AG10803 (cell line): Measurements from ENCODE around the gene TXNRD3.

Experiments
- DNase-seq: peaks from one replicate; pipeline ENCODE4 v3.0.0; 2010; ENCODE audit warnings: low read depth
- H3K4me3 ChIP-seq: 2 replicates; pipeline ENCODE4 v1.5.1; 2011; ENCODE audit warnings: mild to moderate bottlenecking, low read length, control low read depth
- CTCF ChIP-seq: conservative IDR thresholded peaks from 2 replicates; pipeline ENCODE4 v1.5.1; 2011; ENCODE audit warnings: mild to moderate bottlenecking, low read length, control low read depth, inconsistent platforms

The TXNRD3 gene

DNA sequence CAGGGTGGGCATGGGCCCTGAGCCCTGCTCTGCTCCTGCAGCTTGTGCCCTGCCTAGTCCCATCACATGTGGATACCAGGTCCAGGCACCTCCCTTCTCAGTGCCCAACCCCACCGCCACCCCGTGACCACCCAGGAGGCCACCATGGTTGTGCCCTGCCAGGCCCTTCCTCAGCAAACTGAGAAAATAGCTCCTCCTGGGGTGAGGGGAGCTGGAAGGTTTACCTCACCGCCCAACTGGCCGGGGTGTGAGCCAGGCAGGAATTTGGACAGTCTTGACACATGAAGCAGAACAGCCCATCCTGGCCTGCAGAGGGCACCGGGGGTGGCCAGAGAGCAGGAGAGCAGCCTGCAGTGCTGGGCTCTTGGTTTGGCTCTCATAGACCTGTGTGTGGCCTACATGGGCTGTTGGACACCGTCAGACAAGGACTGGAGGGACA lies 84.8 kb downstream of the TXNRD3 start:
- no peak overlapping the region for H3K4me3 ChIP-seq
- DNase-seq: no peak
- no peak for TF ChIP-seq CTCF

DNA sequence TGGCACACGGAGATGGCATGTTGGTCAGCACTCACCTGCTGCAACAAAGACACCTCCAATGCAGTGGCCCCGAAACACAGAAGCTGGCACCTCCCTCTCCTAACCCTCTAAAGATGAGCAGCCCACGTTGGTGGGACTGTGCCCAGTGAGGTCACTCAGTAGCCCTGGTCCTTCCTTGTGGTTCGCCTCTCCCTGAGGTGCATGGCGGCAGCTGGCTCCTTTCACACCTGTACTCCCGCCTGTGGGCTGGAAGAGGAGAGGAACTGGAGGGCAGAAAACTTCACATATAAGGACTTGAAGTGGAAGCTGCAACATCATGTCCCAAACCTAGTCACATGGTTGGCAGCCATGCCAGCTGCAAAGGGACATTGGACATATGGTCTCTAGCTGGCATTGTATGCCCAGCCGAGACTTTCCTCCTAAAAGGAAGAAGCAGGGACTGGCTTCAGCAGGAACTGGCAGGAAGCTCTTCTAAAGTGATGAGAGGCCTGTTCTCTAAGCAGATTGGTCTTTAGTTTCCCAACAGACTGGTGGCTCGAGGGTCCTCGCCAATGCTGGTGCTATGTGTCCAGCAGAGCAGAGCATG lies 85.4 kb downstream of the TXNRD3 start:
- DNase-seq: no peak
- no peak overlapping the region for H3K4me3 ChIP-seq
- TF ChIP-seq CTCF: no peak

- no peak overlapping the region for H3K4me3 ChIP-seq
- DNase-seq: no peak
- no peak for TF ChIP-seq CTCF
Observed at GRCh38 chr3:126568776-126569342, 86.1 kb downstream of the TXNRD3 start.

DNA sequence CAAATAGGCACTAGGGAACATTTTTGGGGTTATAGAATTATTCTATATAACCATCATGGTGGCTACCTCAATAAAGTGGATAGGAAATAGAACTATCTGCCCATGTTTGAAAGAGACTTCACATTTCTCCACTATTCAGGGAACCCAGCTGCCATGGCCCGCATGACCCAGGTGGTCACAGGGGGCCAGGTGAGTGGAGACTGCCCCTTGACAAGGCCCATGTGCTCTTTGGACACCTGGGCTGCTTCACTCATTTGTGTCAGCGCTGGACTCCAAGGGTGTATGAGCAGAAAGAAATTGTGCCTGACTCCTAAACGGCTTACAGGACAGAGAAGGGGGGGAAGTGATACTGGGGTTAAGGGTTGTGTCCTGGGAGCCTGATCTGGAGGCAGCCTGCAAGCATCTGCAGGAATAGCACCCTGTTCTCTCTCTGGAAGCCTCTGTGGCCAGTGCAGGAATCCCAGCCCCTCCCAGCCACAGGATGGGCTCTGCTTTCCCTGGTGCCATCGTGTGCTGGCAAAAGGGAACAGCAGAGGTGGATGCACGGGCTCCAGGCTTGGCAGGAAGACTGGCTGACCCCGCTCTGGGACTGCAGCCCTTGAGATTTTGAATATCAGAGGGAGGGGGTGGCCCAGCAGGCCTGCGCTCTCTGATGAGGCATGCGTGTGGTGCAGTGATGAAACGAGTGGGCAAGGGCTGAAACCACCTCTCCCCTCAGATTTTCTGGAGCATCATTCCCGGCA lies 87.1 kb downstream of the TXNRD3 start:
- TF ChIP-seq CTCF: peak; percentile 15
- DNase-seq: no peak
- no peak overlapping the region for H3K4me3 ChIP-seq

- no peak for DNase-seq
- TF ChIP-seq CTCF: no peak
- no peak overlapping the region for H3K4me3 ChIP-seq
Observed at GRCh38 chr3:126562737-126563276, 92.1 kb downstream of the TXNRD3 start.

DNA sequence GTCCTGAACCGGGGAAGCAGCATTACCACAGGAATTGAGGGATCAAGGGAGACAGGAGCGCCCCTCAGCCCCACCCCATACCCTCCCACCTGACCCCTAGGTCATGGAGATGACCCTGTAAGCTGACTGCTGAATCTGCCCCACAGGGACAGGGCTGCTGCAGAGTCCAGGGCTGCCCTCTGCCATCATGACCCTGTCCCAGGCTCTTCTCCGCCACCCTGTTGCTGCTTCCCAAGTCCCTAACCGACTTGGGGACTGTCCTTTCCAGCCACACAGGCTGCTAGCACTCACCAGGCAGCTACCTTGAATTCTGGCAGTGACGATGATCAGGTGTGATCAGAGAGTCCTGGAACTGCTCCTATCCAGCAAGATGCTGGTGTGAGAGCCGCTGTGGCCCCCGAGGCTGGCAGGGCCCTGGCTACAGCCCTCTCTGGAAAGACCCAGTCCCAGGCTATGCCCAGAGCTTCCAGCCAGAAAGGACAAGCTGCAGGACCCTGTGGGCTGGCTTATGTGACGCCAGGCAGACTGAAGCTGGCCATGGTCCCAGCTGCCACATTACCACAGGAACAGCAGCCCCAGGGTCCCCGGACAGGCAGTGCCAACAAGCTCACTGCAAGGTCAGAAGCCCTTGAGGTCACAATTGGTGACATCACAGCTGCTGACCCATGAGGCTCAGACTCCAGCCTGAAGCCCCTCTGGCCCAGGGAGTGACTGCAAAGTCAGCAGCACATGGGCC lies 96.4 kb downstream of the TXNRD3 start, which contains the start of gene C3orf22:
Gene C3orf22 (minus strand): TSS at position 597 of the 736 bp plus-strand sequence. CDS start 5,542 bp downstream, outside the sequence.
- H3K4me3 ChIP-seq: no peak within 1 kb of the TSS
- TF ChIP-seq CTCF: no peak
- DNase-seq: no peak
